ENCODE results near the gene MITF.

Gene MITF

DNA sequence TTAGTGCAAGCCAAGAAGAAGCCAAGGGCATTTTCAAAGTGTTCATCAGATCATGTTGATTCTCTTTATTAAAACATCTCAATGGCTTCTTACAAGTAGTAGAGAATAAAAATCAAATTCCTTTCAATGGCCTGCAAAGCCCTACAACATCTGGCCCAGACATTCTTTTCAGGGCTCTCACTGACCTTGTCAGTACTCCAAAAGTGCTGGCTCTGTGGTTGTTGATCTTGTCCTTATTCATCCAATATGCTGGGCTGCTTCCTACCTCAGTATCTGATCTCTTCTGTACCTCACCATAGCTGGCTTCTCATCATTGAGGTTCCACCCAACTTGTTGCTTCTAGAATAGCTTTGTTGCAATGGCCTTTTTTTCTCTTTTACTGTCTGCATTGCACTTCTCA, 186.2 kb downstream of the MITF start:
- DNase-seq = no peak

GRCh38 chr3:69926385-69926784, 187.1 kb downstream of the MITF start:
- DNase-seq = no peak

- DNase-seq = no peak
Measured at GRCh38 chr3:69927571-69927970, 188.3 kb downstream of the MITF start.

DNA sequence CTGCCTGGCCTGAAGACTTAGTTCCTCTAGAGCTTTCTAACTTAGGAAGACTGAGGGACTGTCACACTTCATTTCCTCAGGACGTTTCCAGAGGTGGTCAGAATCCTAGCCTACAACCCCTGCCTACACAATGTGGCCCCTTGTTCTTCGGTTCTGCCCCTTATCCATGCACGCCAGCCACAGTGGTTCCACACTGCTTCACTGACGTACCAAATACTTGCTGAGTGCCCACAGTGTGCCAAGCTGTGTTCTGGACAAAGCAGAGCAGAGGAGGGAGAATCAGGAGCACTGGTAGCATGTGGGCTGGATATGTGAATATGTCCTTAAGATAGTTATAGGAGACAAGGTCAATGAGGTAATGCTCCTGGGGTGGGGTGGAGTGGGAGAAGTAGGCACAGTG, 189.8 kb downstream of the MITF start:
- DNase-seq = no peak

- no peak for DNase-seq
Measured at GRCh38 chr3:69930564-69930963, 191.3 kb downstream of the MITF start.

GRCh38 chr3:69932087-69932486, 192.8 kb downstream of the MITF start:
- no peak for DNase-seq

DNA sequence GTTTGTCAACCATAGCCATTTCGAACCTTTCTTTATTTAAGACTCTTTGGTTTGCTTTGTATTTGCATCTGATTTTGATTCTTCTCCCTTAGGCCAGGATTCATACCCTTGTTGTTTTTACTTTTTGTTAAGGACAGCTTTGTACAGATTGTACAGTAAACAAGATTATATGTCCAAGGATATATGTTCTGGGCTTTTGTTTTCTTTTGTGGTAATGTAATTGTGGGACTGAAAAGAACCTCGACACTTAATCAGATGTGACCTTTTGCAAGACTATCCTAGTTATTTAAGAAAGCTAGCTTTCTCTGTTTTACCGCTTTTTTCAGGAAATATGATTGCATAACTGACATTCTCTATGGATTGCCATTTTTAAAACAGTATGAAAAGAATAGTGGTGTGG, 193.2 kb downstream of the MITF start:
- no peak for DNase-seq

GRCh38 chr3:69934398-69934797, 195.1 kb downstream of the MITF start:
- DNase-seq = no peak

DNA sequence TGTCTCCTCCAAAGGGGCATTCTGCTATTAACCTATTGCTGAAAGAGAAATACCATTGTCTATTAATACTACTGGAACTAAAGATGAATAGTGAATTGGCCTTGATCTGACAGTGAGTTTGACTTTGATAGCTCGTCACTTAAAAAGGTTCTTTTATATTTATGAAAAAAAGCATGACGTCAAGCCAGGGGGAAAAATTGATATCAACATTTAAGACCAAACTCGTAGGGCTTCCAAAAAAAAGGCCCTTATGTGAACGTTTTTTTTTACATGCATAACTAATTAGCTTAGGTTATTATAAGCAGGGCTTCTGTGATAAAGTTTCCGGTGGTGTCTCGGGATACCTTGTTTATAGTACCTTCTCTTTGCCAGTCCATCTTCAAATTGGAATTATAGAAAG, 197.0 kb downstream of the MITF start:
- no peak for DNase-seq

DNA sequence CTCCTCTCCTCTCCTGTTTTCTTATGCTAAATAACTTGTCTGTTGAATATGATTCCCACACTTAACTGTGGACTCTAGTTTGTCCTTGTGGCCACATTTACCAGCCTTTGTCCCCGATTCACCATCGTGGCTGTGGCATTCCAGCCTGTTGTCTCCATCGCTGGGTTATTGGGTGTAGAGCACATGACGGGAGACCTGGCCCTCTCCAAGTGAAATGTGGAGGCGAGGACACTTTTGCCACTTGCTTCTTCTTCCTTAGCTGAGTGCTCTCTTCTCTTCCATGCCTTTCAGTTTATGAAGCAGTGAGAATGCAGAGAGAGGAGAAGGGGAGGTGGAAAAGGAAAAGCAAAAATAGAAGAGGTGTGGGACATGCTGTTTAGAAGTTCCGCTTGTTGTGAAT, 198.8 kb downstream of the MITF start:
- DNase-seq = no peak

DNA sequence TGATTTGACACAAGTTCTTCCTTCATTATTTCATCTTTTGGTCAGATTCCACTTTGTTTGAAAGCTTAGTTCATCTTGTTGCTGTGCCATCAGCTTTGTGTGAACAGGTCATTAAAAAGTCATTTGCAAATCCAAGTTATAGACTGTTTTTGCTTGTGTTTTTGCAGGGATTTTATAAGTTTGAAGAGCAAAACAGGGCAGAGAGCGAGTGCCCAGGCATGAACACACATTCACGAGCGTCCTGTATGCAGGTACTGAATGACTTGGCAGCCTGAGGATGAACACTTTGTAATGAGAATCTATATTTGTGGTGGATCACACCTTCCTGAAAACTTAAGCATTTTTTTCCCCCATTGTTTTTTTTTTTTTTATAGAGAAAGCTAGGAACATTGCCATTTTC, 199.7 kb downstream of the MITF start:
- no peak for DNase-seq

DNA sequence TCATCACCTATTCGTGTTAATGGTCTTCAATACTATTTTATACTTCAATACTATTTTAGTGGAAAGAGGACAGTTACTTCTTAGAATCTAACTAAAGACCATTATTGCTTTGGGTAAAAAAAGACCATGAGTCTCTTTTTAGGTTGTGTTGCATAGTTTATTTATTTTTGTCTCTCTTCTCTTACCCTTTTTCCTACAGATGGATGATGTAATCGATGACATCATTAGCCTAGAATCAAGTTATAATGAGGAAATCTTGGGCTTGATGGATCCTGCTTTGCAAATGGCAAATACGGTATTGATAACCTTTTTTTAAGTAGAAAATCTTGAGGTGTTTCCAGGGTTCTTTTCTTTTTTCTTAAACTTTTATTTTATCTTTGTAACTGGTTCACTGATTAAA, 201.8 kb downstream of the MITF start:
- no peak for DNase-seq

DNA sequence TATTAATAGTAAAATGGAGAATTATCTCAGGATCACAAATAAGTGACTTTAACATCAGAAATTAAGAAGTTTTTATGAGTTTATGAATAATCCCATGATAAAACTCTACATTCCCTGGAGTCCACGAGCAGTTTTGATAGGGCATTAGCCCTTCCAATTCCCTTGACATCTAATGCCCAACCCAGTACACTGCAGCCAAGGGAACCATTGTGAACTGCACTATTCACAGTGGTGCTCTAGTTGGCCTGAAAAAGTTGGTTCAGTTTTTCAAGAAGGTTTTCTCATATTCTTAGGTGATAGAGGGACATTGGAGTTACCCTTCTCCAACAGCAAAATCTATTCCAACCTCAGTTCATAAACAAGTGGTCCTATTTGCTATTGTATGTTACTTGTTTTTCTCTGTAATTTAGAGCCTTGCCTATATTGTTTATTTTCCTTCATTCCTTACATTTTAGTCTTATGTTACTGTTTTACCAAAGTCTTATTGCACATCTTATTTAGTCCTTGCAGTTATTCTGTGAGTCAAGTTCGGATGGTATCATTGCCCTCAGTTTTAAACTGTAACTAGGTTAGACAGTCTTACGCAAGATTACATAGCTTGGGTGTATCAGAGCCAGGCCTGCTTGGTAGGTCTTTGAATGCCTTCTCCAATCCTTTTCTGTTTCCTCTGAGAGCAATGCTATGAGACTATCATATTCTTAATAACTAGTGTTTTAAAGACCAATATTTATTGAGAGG, 202.3 kb downstream of the MITF start:
- no peak for DNase-seq

DNA sequence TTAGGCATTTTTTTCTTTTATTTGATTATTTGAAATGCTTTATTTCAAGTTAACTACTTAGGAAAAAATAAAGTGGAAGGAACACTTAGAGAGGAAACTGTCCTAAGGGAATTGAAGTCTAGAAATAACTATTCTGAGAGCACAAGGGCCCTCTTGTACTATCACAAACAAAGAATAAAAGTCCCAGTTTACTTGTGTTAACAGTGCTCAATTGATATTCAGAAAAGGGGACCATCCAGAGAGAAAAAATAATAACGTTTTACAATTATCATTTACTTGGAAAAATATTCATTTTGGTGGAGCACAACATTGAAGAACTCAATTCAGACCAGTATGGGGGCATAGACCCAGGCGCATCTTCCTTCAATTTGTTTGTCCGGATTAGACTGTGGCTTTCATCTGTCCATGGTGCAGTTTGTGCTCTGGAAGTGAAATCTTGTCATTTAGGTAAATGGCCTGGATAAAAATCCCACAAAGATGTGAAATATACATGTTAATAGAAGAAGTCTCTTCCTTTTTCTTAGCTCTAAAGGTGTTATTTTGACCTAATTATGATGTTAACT, 205.7 kb downstream of the MITF start:
- DNase-seq = no peak

- DNase-seq = peak; percentile 58
Measured at GRCh38 chr3:69948246-69948862, 209.1 kb downstream of the MITF start.

DNA sequence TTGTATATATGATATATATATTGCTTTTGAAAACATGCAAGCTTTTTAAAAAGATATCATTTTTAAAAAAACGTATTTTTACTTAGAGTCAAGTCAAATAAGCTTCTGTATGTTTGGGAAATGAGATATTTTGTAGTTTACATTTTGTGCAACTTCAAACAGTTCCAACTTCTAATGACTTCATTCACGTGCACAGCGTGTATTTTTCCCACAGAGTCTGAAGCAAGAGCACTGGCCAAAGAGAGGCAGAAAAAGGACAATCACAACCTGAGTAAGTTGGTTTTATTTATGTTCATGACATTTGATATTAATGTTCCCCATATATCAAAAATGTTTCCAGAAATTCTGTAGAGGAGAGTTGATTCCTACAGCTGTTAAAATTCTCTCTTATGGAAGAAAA, 212.4 kb downstream of the MITF start:
- DNase-seq = no peak

DNA sequence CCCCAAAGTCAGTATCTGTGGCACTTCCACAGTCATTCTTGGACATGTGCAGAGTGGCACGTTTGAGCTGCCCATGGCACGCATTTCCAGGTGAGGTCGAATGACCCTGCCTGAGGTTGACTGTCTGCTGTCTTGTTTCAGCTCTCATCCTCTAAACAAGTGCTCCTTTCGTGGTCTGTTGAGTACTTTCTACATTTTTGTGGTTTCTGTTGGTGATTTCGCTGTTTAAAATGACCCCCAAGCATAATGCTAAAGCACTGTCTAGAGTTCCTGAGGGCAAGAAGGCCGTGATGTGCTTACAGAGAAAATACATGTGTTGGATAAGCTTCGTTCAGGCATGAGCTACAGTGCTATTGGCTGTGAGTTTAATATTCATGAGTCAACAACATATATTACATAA, 220.3 kb downstream of the MITF start:
- no peak for DNase-seq

GRCh38 chr3:69961706-69962439, 222.6 kb downstream of the MITF start:
- no peak for DNase-seq

- no peak for DNase-seq
Measured at GRCh38 chr3:69963643-69964042, 224.4 kb downstream of the MITF start.

DNA sequence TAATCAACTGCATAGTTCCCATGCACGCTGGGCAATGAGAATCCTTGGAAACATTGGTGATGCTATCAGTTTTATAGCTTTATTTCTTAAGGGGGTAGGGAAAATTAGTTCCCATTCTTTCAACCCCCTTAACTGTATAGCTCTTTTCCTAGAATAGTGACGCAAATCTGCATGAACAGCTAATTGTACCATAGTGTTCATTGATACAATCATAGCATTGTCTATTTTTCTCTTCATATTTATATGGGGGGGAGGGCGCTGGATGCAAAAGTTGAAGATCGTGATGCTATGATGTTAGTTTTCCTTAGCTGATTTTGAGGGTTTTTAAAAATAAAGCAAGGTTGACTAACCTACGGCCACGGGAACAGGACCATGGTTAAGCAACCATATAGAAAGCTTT, 227.9 kb downstream of the MITF start:
- DNase-seq = no peak

- no peak for DNase-seq
Measured at GRCh38 chr3:69970827-69971226, 231.6 kb downstream of the MITF start.

GRCh38 chr3:69972672-69973071, 233.4 kb downstream of the MITF start:
- no peak for DNase-seq

- no peak for DNase-seq
Measured at GRCh38 chr3:69976021-69976420, 236.8 kb downstream of the MITF start.
